ENCODE results near the gene ACACB.

DNA sequence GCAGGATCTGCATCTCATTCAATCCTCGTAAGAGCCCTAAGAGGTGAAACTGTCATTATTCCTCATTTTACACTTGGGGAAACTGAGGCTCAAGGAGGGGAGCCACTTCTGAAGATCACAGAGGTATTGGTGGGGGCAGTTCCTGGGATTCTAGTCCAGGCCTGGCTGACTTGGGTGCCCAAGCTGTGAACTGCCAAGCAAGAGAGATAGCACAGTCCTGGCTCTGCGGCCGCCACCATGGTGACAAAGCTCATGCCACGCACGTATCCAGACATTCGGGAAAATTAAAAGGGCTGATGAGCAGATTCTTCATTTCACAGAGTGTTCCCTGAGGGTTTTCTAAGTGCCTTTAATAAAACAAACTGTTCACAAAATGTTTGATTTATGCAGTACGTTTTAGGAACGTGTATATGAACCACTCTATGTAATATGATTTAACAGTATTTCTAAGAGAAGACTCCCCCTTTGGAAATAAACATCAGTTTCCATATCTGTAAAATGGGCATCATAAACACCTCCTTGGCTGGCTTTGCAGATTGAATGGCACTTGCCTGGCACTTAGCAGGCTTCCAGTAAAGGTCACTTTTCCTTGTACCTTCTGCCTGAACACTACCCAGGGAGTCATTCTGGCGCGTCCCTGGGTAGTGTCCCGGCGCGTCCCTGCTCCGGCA, 84.6 kb downstream of the ACACB start:
- TF ChIP-seq POLR2AphosphoS5 (IDR thresholded peaks at IDR 0.05; ENCODE audit: borderline replicate concordance, low read depth, low read length): no peak
- TF ChIP-seq EZH2 (IDR thresholded peaks at IDR 0.05): no peak
- no peak for TF ChIP-seq FOXP2 (optimal IDR thresholded peaks at IDR 0.05; ENCODE audit: control extremely low read depth, extremely low read length, insufficient read depth)
